H1 (cell line): ENCODE results near the gene GPC6. TPM values are rescaled to one million over a fixed set of nuclear protein-coding genes. Genes with fewer than 3 reads are reported as not detected.

Source experiments
- CTCF ChIA-PET: fragments of 300-600 bp; sonication (Branson Sonifier 250); formaldehyde crosslinking; loops from one replicate; lab custom pipeline; 2021; ENCODE audit not compliant: partially characterized antibody; lab: Charles Lee
- POLR2A ChIA-PET: fragments of 300-600 bp; sonication (Branson Sonifier 250); formaldehyde crosslinking; loops from one replicate; lab custom pipeline; 2021; ENCODE audit warnings: inconsistent platforms; ENCODE audit not compliant: partially characterized antibody; lab: Charles Lee
- DNase-seq, 2 experiments: peaks; one replicate each; pipeline versions ENCODE4 v3.0.0 to v3.0.0-alpha.2; 2010 to 2022; ENCODE audit warnings: low spot score in 2 of 2, low read depth in 1 of 2, mixed read lengths in 1 of 2
- FAIRE-seq: peaks from 2 replicates; lab custom pipeline; 2011; peaks lifted over from hg19 to GRCh38; lab: Jason Lieb, UNC
- H2AFZ ChIP-seq: 2 replicates; pipeline ENCODE4 v1.8.1; 2012; ENCODE audit warnings: low read length, inconsistent platforms
- H2AK5ac ChIP-seq: 2 replicates; pipeline ENCODE4 v1.6.1; 2013; ENCODE audit warnings: low read depth, low read length
- H2BK120ac ChIP-seq: replicated peaks from 2 replicates; pipeline ENCODE3; 2013; ENCODE audit warnings: low read depth, low read length, inconsistent platforms
- H2BK12ac ChIP-seq: 2 replicates; pipeline ENCODE4 v1.6.1; 2013; ENCODE audit warnings: low read depth, low read length
- H2BK15ac ChIP-seq: 2 replicates; pipeline ENCODE4 v1.6.1; 2013; ENCODE audit warnings: low read length
- H2BK20ac ChIP-seq: 2 replicates; pipeline ENCODE4 v1.6.1; 2013; ENCODE audit warnings: low read length
- H2BK5ac ChIP-seq: 2 replicates; pipeline ENCODE4 v1.6.1; 2013; ENCODE audit warnings: low read depth, low read length
- H3K14ac ChIP-seq: 2 replicates; pipeline ENCODE4 v1.6.1; 2013; ENCODE audit warnings: inconsistent platforms; ENCODE audit not compliant: insufficient read length
- H3K18ac ChIP-seq: 2 replicates; pipeline ENCODE4 v1.6.1; 2013; ENCODE audit warnings: low read length; ENCODE audit errors: extremely low read depth
- H3K23ac ChIP-seq: 2 replicates; pipeline ENCODE4 v1.6.1; 2013; ENCODE audit warnings: inconsistent platforms; ENCODE audit not compliant: insufficient read length
- H3K23me2 ChIP-seq: 2 replicates; pipeline ENCODE4 v1.6.1; 2013; ENCODE audit warnings: low read depth, low read length
- H3K27ac ChIP-seq: 2 replicates; pipeline ENCODE4 v1.6.1; 2011; ENCODE audit warnings: low read depth, low read length, inconsistent platforms
- H3K27me3 ChIP-seq, 4 experiments: replicated peaks in 1 of 4; 1 replicate in 1 of 4; 2 replicates in 3 of 4; pipeline versions ENCODE4 v1.6.1 to v1.8.1; 2011 to 2013; ENCODE audit warnings: low read length in 3 of 4, mild to moderate bottlenecking in 3 of 4, inconsistent platforms in 2 of 4, mixed read lengths in 2 of 4, moderate library complexity in 1 of 4; ENCODE audit not compliant: control insufficient read depth in 3 of 4, insufficient read depth in 3 of 4; ENCODE audit errors: extremely low read depth in 1 of 4
- H3K36me3 ChIP-seq, 4 experiments: 2 replicates each; pipeline versions ENCODE4 v1.6.1 to v1.8.1; 2011 to 2013; ENCODE audit warnings: mild to moderate bottlenecking in 4 of 4, low read length in 3 of 4, moderate library complexity in 2 of 4, control low read depth in 1 of 4, inconsistent platforms in 1 of 4; ENCODE audit not compliant: insufficient read depth in 4 of 4, control insufficient read depth in 2 of 4
- H3K4ac ChIP-seq: replicated peaks from 2 replicates; pipeline ENCODE3; 2013; ENCODE audit warnings: low read length, low read depth, mixed read lengths, inconsistent platforms; ENCODE audit not compliant: insufficient read length
- H3K4me1 ChIP-seq, 4 experiments: replicated peaks in 1 of 4; 1 replicate in 1 of 4; 2 replicates in 3 of 4; pipeline versions ENCODE4 v1.6.1 to v1.8.1; 2011 to 2013; ENCODE audit warnings: low read length in 3 of 4, inconsistent platforms in 2 of 4, mixed read lengths in 1 of 4; ENCODE audit not compliant: insufficient read depth in 4 of 4, control insufficient read depth in 3 of 4
- H3K4me2 ChIP-seq, 2 experiments: 2 replicates each; pipeline versions ENCODE4 v1.6.1 to v1.8.1; 2011 to 2013; ENCODE audit warnings: low read depth in 2 of 2, low read length in 2 of 2, control low read depth in 1 of 2, inconsistent platforms in 1 of 2, mild to moderate bottlenecking in 1 of 2; ENCODE audit not compliant: insufficient read depth in 1 of 2
- H3K4me3 ChIP-seq, 4 experiments: fragments of 200-600, 300-600 bp in 1 of 4; sonication (generic), shearing (Covaris generic), sonication (Bioruptor Twin) in 1 of 4; 2 replicates each; pipeline versions ENCODE4 v1.5.1 to v1.8.1; 2011 to 2016; ENCODE audit warnings: low read length in 4 of 4, low read depth in 3 of 4, control low read depth in 2 of 4, inconsistent platforms in 2 of 4, mild to moderate bottlenecking in 2 of 4, mixed read lengths in 1 of 4, moderate library complexity in 1 of 4; ENCODE audit not compliant: insufficient read depth in 2 of 4; ENCODE audit errors: extremely low read depth in 1 of 4
- H3K56ac ChIP-seq: replicated peaks from 2 replicates; pipeline ENCODE3; 2013; ENCODE audit warnings: low read depth, mild to moderate bottlenecking, mixed read lengths, low read length, inconsistent platforms; ENCODE audit not compliant: insufficient read length
- H3K79me1 ChIP-seq: 2 replicates; pipeline ENCODE4 v1.6.1; 2013; ENCODE audit warnings: low read depth, low read length, control low read depth
- H3K79me2 ChIP-seq, 2 experiments: 2 replicates each; pipeline versions ENCODE4 v1.6.1 to v1.8.1; 2012 to 2013; ENCODE audit warnings: low read length in 2 of 2, mild to moderate bottlenecking in 2 of 2, inconsistent platforms in 1 of 2; ENCODE audit not compliant: insufficient read depth in 2 of 2, control insufficient read depth in 1 of 2
- H3K9ac ChIP-seq, 4 experiments: replicated peaks in 1 of 4; 1 replicate in 1 of 4; 2 replicates in 3 of 4; pipeline versions ENCODE4 v1.6.1 to v1.8.1; 2011 to 2013; ENCODE audit warnings: low read depth in 3 of 4, low read length in 3 of 4, control low read depth in 2 of 4, mild to moderate bottlenecking in 2 of 4, moderate library complexity in 2 of 4, inconsistent platforms in 1 of 4; ENCODE audit errors: extremely low read depth in 1 of 4
- H3K9me3 ChIP-seq, 2 experiments: 2 replicates each; pipeline versions ENCODE4 v1.6.1 to v1.8.1; 2012 to 2013; ENCODE audit warnings: mild to moderate bottlenecking in 2 of 2, moderate library complexity in 2 of 2, control low read depth in 1 of 2, inconsistent platforms in 1 of 2, low read depth in 1 of 2, low read length in 1 of 2, mixed read lengths in 1 of 2; ENCODE audit not compliant: insufficient read depth in 2 of 2
- H4K20me1 ChIP-seq, 2 experiments: replicated peaks in 1 of 2; 2 replicates each; pipeline versions ENCODE3 to v1.8.1; 2011 to 2013; ENCODE audit warnings: inconsistent platforms in 2 of 2, low read length in 2 of 2, mild to moderate bottlenecking in 1 of 2; ENCODE audit not compliant: insufficient read depth in 2 of 2, control insufficient read depth in 1 of 2
- H4K5ac ChIP-seq: 2 replicates; pipeline ENCODE4 v1.6.1; 2013; ENCODE audit warnings: low read length, low read depth, mixed read lengths, inconsistent platforms; ENCODE audit not compliant: insufficient read length
- H4K8ac ChIP-seq: 2 replicates; pipeline ENCODE4 v1.8.0; 2013; ENCODE audit warnings: mild to moderate bottlenecking, moderate library complexity, low read length, inconsistent platforms; ENCODE audit not compliant: insufficient read depth; ENCODE audit errors: extremely low read depth
- H4K91ac ChIP-seq: replicated peaks from 2 replicates; pipeline ENCODE3; 2013; ENCODE audit warnings: low read length, mixed read lengths, inconsistent platforms; ENCODE audit not compliant: insufficient read length
- ASH2L ChIP-seq: fragments of 200-600, 300-600 bp; sonication (generic); IDR thresholded peaks from one replicate; pipeline ENCODE4 v1.7.1; 2017; ENCODE audit warnings: low read length
- RBBP5 ChIP-seq: IDR thresholded peaks from 2 replicates; pipeline ENCODE4 v1.7.1; 2012; ENCODE audit warnings: low read depth, mild to moderate bottlenecking, inconsistent platforms, low read length, moderate library complexity, borderline replicate concordance
- SP2 ChIP-seq: IDR thresholded peaks from 2 replicates; pipeline ENCODE4 v1.6.1; 2012; ENCODE audit warnings: mild to moderate bottlenecking, low read length, inconsistent platforms
- TAF1 ChIP-seq: IDR thresholded peaks from 2 replicates; pipeline ENCODE4 v1.6.1; 2011; ENCODE audit warnings: mild to moderate bottlenecking, low read depth, low read length
- WGBS, 2 experiments: shearing (Covaris generic) in 1 of 2; methylation state at CpG; one replicate each; pipeline versions ENCODE4 v1.1.6 to v1.1.7; 2013 to 2015; ENCODE audit warnings: low lambda C conversion rate in 2 of 2, mixed read lengths in 2 of 2, inconsistent platforms in 1 of 2, low coverage in 1 of 2, missing lambda C conversion rate in 1 of 2; ENCODE audit not compliant: insufficient replicate concordance in 2 of 2, insufficient coverage in 1 of 2, insufficient read length in 1 of 2; ENCODE audit errors: extremely low coverage in 1 of 2, missing lambda C conversion rate in 1 of 2; 5-methylcytosine and 5-hydroxymethylcytosine counted together
- polyA plus RNA-seq, 7 experiments: library from polyadenylated mRNA; depleted of rRNA in 3 of 7; stranded (reverse) in 5 of 7; unstranded in 2 of 7; fragments of >200 nt in 5 of 7; fragments of 200-250 nt in 2 of 7; gene quantifications; 1 replicate in 5 of 7; 2 replicates in 1 of 7; 4 replicates in 1 of 7; pipeline versions ENCODE4 v1.2.1 to v1.2.3, GENCODE V29; 2011 to 2013; ENCODE audit warnings: missing spikeins in 2 of 7, mixed read lengths in 2 of 7
- total RNA-seq: library from RNA; stranded (reverse); fragmentation: NEBNext Ultra II Directional; extraction: Animal tissue kit (Norgen Biotek cat#: 25700); gene quantifications from 2 replicates; pipeline ENCODE4 v1.2.1, GENCODE V29; 2021

Gene GPC6
- total and polyA plus RNA-seq, 2 of the 8 experiments (the other 6 are each of a cell fraction or from before 2014, with no cell fraction given): 5.4 to 12.0 TPM

- Histone ChIP-seq H4K20me1 (no peaks in the 10 kb centered on the region), H2BK12ac (no peak overlapping the region), H3K18ac (no peak overlapping the region), H3K4me2 (no peak overlapping the region), H2BK5ac (no peak overlapping the region), H3K56ac (no peak overlapping the region), H3K23ac (no peak overlapping the region), H3K4me3 (no peak overlapping the region), H4K91ac (no peak overlapping the region), H3K79me2 (no peaks in the 10 kb centered on the region), H3K23me2 (no peaks in the 10 kb centered on the region), H3K27me3 (no peaks in the 10 kb centered on the region), H3K79me1 (no peaks in the 10 kb centered on the region), H2BK15ac (no peak overlapping the region), H2AFZ (no peak overlapping the region), H4K5ac (no peak overlapping the region), H4K8ac (no peak overlapping the region), H3K36me3 (peaks cover 0 to 5% (median 0%) of the 10 kb centered on the region in 4 experiments; a peak in 1 of 8 replicates), H3K9me3 (peaks cover 4 to 6% of the 10 kb centered on the region in 2 experiments; a peak in 1 of 4 replicates), H3K27ac (no peak overlapping the region), H2BK120ac (no peak overlapping the region), H2BK20ac (no peak overlapping the region), H3K4me1 (peaks cover 0 to 2% (median 2%) of the 10 kb centered on the region in 4 experiments; a peak in 1 of 7 replicates), H3K14ac (no peak overlapping the region), H2AK5ac (no peak overlapping the region), H3K4ac (no peak overlapping the region), H3K9ac (no peak overlapping the region)
- TF ChIP-seq RBBP5 (no peak), ASH2L (no peak), TAF1 (no peak), SP2 (no peak)
- ChIA-PET CTCF (interaction anchor here (0.7 kb wide), 1 partner anchor 336 kb away, joined by 3 read pairs; no protein-coding TSS in a partner anchor), POLR2A (interaction anchor here (0.7 kb wide), 1 partner anchor 8 kb away, joined by 3 read pairs; no protein-coding TSS in a partner anchor)
- 84% methylated on average over 1 of the region's 1 CpG; no CpG with 5 or more reads in 1 of the 2 experiments for WGBS, 2 experiments
- FAIRE-seq (peak; percentile 13), DNase-seq (no peak)
Measured at GRCh38 chr13:93700115-93700514, 473.5 kb downstream of the GPC6 start.
